Measurements from ENCODE around the gene TAS1R1.

Gene TAS1R1

GRCh38 chr1:6574025-6574620 is 19.0 kb downstream of the TAS1R1 start:
- no peak for DNase-seq (ENCODE audit: low read depth)

- DNase-seq (ENCODE audit: low read depth) = no peak
Observed at GRCh38 chr1:6574818-6575217, 19.7 kb downstream of the TAS1R1 start.

- no peak for DNase-seq (ENCODE audit: low read depth)
Observed at GRCh38 chr1:6577831-6578525, 22.9 kb downstream of the TAS1R1 start.

GRCh38 chr1:6578624-6579373 is 23.7 kb downstream of the TAS1R1 start:
- no peak for DNase-seq (ENCODE audit: low read depth)

GRCh38 chr1:6579374-6580118 is 24.4 kb downstream of the TAS1R1 start, which contains the start of gene ZBTB48:
Gene ZBTB48, plus strand, starts transcription at chr1:6579994. Its CDS starts 616 bp downstream, at chr1:6580610.
- DNase-seq (ENCODE audit: low read depth) = peak; percentile 82

- DNase-seq (ENCODE audit: low read depth) = no peak
Observed at GRCh38 chr1:6580119-6580592, 25.0 kb downstream of the TAS1R1 start.

- no peak for DNase-seq (ENCODE audit: low read depth)
Observed at GRCh38 chr1:6580593-6581409, 25.7 kb downstream of the TAS1R1 start.

- DNase-seq (ENCODE audit: low read depth) = no peak
Observed at GRCh38 chr1:6581561-6582305, 26.6 kb downstream of the TAS1R1 start.

- no peak for DNase-seq (ENCODE audit: low read depth)
Observed at GRCh38 chr1:6582370-6582769, 27.3 kb downstream of the TAS1R1 start.

- DNase-seq (ENCODE audit: low read depth) = no peak
Observed at GRCh38 chr1:6584126-6585080, 29.3 kb downstream of the TAS1R1 start.

- no peak for DNase-seq (ENCODE audit: low read depth)
Observed at GRCh38 chr1:6585081-6585722, 30.1 kb downstream of the TAS1R1 start.

GRCh38 chr1:6585841-6586240 is 30.7 kb downstream of the TAS1R1 start:
- no peak for DNase-seq (ENCODE audit: low read depth)

- DNase-seq (ENCODE audit: low read depth) = no peak
Observed at GRCh38 chr1:6586404-6586816, 31.3 kb downstream of the TAS1R1 start.

- no peak for DNase-seq (ENCODE audit: low read depth)
Observed at GRCh38 chr1:6587261-6588005, 32.3 kb downstream of the TAS1R1 start.

- no peak for DNase-seq (ENCODE audit: low read depth)
Observed at GRCh38 chr1:6588128-6588892, 33.2 kb downstream of the TAS1R1 start.

GRCh38 chr1:6588893-6589520 is 33.9 kb downstream of the TAS1R1 start:
- no peak for DNase-seq (ENCODE audit: low read depth)

- no peak for DNase-seq (ENCODE audit: low read depth)
Observed at GRCh38 chr1:6590046-6590445, 34.9 kb downstream of the TAS1R1 start.
